Prostate gland (tissue), 2 donors: ENCODE data around the gene RSPH1.

ENCODE experiments used
- POLR2A ChIP-seq: fragments of 450-650 bp; IDR thresholded peaks from one replicate; pipeline ENCODE4 v1.6.1; 2016; ENCODE audit warnings: antibody characterized with exemption, mild to moderate bottlenecking
- POLR2AphosphoS5 ChIP-seq: sonication (generic); formaldehyde crosslinking; IDR thresholded peaks from one replicate; pipeline ENCODE4 v1.6.1; 2017; ENCODE audit warnings: antibody characterized with exemption
- TF ChIP-seq, protein P1 (sequence below), 4 experiments: fragments of 200-600 bp in 2 of 4; fragments of 450-650 bp in 2 of 4; sonication (generic) in 2 of 4; IDR thresholded peaks; 1 replicate in 3 of 4; 2 replicates in 1 of 4; pipeline ENCODE4 v1.5.1; 2016 to 2019; ENCODE audit warnings: antibody characterized with exemption in 4 of 4, mild to moderate bottlenecking in 2 of 4, moderate library complexity in 2 of 4

DNA sequence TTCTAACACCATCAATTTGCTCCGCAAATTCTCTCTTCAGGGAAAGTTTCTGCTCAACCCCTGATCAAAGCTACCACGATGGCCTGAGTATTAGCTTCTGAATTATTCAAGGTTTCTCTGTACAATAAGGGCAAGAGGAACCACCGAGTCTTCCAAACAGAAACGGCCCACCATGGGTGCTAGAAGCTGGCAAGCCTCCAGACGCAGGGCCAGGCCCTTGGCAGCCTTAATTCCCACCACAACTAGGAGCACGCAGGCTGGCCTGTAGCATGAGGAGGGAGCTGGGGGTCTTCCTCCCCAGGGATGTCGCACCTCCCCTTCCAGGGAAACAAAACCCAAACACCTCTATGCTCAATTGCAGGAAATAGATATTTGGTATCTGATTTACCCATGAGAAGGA, 11.1 kb downstream of the RSPH1 start:
- TF ChIP-seq POLR2A (no peak), POLR2AphosphoS5 (no peak)
- TF ChIP-seq, protein P1, sequence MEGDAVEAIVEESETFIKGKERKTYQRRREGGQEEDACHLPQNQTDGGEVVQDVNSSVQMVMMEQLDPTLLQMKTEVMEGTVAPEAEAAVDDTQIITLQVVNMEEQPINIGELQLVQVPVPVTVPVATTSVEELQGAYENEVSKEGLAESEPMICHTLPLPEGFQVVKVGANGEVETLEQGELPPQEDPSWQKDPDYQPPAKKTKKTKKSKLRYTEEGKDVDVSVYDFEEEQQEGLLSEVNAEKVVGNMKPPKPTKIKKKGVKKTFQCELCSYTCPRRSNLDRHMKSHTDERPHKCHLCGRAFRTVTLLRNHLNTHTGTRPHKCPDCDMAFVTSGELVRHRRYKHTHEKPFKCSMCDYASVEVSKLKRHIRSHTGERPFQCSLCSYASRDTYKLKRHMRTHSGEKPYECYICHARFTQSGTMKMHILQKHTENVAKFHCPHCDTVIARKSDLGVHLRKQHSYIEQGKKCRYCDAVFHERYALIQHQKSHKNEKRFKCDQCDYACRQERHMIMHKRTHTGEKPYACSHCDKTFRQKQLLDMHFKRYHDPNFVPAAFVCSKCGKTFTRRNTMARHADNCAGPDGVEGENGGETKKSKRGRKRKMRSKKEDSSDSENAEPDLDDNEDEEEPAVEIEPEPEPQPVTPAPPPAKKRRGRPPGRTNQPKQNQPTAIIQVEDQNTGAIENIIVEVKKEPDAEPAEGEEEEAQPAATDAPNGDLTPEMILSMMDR (IDR thresholded peaks at IDR 0.05): no peak
